ENCODE measurements around the gene TENM3. TPM values are rescaled to one million over a fixed set of nuclear protein-coding genes. Genes with fewer than 3 reads are reported as not detected.
"Not testable (repeated sequence)": the region's sequence is repeated elsewhere in the genome, so short reads cannot be mapped to it uniquely, and the experiment has no call there.

TENM3 gene
- total and polyA plus RNA-seq, 2 donors from 2014 or later: 0.58 to 6.8 TPM

- H3K9ac ChIP-seq (ENCODE audit: low read length in 3 of 3): no peak overlapping the region
- intact Hi-C loops (cut with DNase I): no loop called here
- TF ChIP-seq, protein P1, sequence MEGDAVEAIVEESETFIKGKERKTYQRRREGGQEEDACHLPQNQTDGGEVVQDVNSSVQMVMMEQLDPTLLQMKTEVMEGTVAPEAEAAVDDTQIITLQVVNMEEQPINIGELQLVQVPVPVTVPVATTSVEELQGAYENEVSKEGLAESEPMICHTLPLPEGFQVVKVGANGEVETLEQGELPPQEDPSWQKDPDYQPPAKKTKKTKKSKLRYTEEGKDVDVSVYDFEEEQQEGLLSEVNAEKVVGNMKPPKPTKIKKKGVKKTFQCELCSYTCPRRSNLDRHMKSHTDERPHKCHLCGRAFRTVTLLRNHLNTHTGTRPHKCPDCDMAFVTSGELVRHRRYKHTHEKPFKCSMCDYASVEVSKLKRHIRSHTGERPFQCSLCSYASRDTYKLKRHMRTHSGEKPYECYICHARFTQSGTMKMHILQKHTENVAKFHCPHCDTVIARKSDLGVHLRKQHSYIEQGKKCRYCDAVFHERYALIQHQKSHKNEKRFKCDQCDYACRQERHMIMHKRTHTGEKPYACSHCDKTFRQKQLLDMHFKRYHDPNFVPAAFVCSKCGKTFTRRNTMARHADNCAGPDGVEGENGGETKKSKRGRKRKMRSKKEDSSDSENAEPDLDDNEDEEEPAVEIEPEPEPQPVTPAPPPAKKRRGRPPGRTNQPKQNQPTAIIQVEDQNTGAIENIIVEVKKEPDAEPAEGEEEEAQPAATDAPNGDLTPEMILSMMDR (IDR thresholded peaks at IDR 0.05; ENCODE audit: borderline replicate concordance, extremely low read depth, insufficient read depth): no peak
- FAIRE-seq (no peak), DNase-seq (no peak)
- H3K27ac ChIP-seq (ENCODE audit: low read depth in 2 of 2, low read length in 2 of 2): no peak overlapping the region
- H3K27me3 ChIP-seq (ENCODE audit: control insufficient read depth, insufficient read depth, low read length): no peaks in the 10 kb centered on the region
- no peaks in the 10 kb centered on the region for H3K4me1 ChIP-seq (ENCODE audit: control insufficient read depth in 2 of 3, insufficient read depth in 2 of 3, low read depth in 1 of 3, low read length in 3 of 3)
- no peaks in the 10 kb centered on the region for H3K9me3 ChIP-seq (ENCODE audit: control insufficient read depth in 2 of 3, insufficient read depth in 1 of 3, low read length in 3 of 3)
- no peak overlapping the region for H3K4me3 ChIP-seq (ENCODE audit: low read length in 3 of 3)
- H3K36me3 ChIP-seq (ENCODE audit: control insufficient read depth in 2 of 3, insufficient read depth in 3 of 3, low read length in 3 of 3): no peaks in the 10 kb centered on the region
Observed at GRCh38 chr4:182233310-182234090, 9.7 kb upstream of the TENM3 start.

GRCh38 chr4:182235021-182235795 is 8.0 kb upstream of the TENM3 start:
- H3K4me1 ChIP-seq (ENCODE audit: control insufficient read depth in 2 of 3, insufficient read depth in 2 of 3, low read depth in 1 of 3, low read length in 3 of 3): no peaks in the 10 kb centered on the region
- TF ChIP-seq, protein P1 (IDR thresholded peaks at IDR 0.05; ENCODE audit: borderline replicate concordance, extremely low read depth, insufficient read depth): no peak
- H3K9ac ChIP-seq (ENCODE audit: low read length in 3 of 3): no peak overlapping the region
- no peaks in the 10 kb centered on the region for H3K9me3 ChIP-seq (ENCODE audit: control insufficient read depth in 2 of 3, insufficient read depth in 1 of 3, low read length in 3 of 3)
- no peaks in the 10 kb centered on the region for H3K27me3 ChIP-seq (ENCODE audit: control insufficient read depth, insufficient read depth, low read length)
- no peak for DNase-seq
- H3K4me3 ChIP-seq (ENCODE audit: low read length in 3 of 3): no peak overlapping the region
- no peaks in the 10 kb centered on the region for H3K36me3 ChIP-seq (ENCODE audit: control insufficient read depth in 2 of 3, insufficient read depth in 3 of 3, low read length in 3 of 3)
- intact Hi-C loops (cut with DNase I): no loop called here
- FAIRE-seq: no peak
- no peak overlapping the region for H3K27ac ChIP-seq (ENCODE audit: low read depth in 2 of 2, low read length in 2 of 2)

DNA sequence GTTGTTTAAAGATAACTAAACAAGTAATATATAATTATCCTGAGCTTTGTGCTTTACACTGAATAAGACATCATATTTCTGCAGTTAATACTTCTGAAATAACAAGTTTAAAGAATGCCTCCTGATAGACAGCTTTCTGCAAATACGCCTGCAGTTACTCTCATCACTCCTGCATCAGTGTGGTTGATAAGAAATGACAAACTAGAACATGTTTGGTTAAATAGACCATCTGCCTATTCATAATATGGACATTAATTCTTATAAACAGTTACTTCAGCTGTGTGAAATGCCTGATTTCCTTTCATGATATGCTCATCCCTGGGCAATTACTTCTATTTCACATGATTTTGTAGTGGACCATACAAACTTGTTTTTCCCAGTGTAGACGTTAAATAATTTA is 7.0 kb upstream of the TENM3 start:
- no peaks in the 10 kb centered on the region for H3K27me3 ChIP-seq (ENCODE audit: control insufficient read depth, insufficient read depth, low read length)
- H3K4me3 ChIP-seq (ENCODE audit: low read length in 3 of 3): no peak overlapping the region
- no peak for FAIRE-seq
- no peak overlapping the region for H3K27ac ChIP-seq (ENCODE audit: low read depth in 2 of 2, low read length in 2 of 2)
- H3K4me1 ChIP-seq (ENCODE audit: control insufficient read depth in 2 of 3, insufficient read depth in 2 of 3, low read depth in 1 of 3, low read length in 3 of 3): no peaks in the 10 kb centered on the region
- DNase-seq: no peak
- H3K9ac ChIP-seq (ENCODE audit: low read length in 3 of 3): no peak overlapping the region
- intact Hi-C loops (cut with DNase I): no loop called here
- no peaks in the 10 kb centered on the region for H3K9me3 ChIP-seq (ENCODE audit: control insufficient read depth in 2 of 3, insufficient read depth in 1 of 3, low read length in 3 of 3)
- TF ChIP-seq, protein P1 (IDR thresholded peaks at IDR 0.05; ENCODE audit: borderline replicate concordance, extremely low read depth, insufficient read depth): no peak
- no peaks in the 10 kb centered on the region for H3K36me3 ChIP-seq (ENCODE audit: control insufficient read depth in 2 of 3, insufficient read depth in 3 of 3, low read length in 3 of 3)

DNA sequence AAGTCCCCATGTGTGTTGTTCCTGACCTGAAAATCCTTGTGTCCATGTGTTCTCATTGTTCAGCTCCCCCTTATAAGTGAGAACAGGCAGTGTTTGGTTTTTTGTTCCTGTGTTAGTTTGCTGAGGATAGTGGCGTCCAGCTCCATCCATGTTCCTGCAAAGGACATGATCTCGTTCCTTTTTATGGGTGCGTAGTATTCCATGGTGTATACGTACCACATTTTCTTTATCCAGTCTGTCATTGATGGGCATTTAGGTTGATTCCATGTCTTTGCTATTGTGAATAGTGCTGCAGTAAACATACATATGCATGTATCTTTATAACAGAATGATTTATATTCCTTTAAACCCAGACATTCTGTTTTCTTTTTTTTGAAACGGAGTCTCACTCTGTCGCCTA is 6.2 kb upstream of the TENM3 start:
- intact Hi-C loops (cut with DNase I); DNase-seq; FAIRE-seq; H3K27me3 ChIP-seq (ENCODE audit: control insufficient read depth, insufficient read depth, low read length); H3K9ac ChIP-seq (ENCODE audit: low read length in 3 of 3); H3K36me3 ChIP-seq (ENCODE audit: control insufficient read depth in 2 of 3, insufficient read depth in 3 of 3, low read length in 3 of 3); H3K27ac ChIP-seq (ENCODE audit: low read depth in 2 of 2, low read length in 2 of 2); H3K4me3 ChIP-seq (ENCODE audit: low read length in 3 of 3); H3K9me3 ChIP-seq (ENCODE audit: control insufficient read depth in 2 of 3, insufficient read depth in 1 of 3, low read length in 3 of 3); H3K4me1 ChIP-seq (ENCODE audit: control insufficient read depth in 2 of 3, insufficient read depth in 2 of 3, low read depth in 1 of 3, low read length in 3 of 3): not testable (repeated sequence)
